ENCODE results near the gene MAGEA4. TPM values are rescaled to one million over a fixed set of nuclear protein-coding genes. Genes with fewer than 3 reads are reported as not detected.

MAGEA4 gene, protein sequence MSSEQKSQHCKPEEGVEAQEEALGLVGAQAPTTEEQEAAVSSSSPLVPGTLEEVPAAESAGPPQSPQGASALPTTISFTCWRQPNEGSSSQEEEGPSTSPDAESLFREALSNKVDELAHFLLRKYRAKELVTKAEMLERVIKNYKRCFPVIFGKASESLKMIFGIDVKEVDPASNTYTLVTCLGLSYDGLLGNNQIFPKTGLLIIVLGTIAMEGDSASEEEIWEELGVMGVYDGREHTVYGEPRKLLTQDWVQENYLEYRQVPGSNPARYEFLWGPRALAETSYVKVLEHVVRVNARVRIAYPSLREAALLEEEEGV
- total RNA-seq = not detected

DNA sequence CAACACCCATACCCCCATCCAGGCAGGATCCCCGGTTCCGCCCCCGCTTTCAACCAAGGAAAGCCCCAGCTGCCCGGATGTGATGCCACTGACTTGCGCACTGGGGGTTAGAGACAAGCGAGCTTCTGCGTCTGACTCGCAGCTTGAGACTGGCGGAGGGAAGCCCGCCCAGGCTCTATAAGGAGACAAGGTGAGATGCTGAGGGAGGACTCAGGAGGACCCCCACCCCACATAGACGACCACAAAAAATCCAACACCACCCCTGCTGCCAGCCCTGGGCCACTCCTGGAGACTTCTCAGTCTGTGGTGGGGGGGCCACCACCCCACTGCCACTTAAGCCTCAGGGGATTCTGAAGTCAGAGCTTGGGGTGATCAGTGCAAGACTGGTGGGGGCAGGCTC, at the start of gene MAGEA4:
TSS of gene MAGEA4 (plus strand) at position 110 of the 400 bp plus-strand sequence. CDS start 10,776 bp downstream, outside the sequence.
- no peak for DNase-seq (ENCODE audit: extremely low spot score)
- H3K36me3 ChIP-seq = no peaks in the 10 kb centered on the region
- no peak for TF ChIP-seq POLR2A (IDR thresholded peaks at IDR 0.05; ENCODE audit: low read depth)
- TF ChIP-seq POLR2AphosphoS5 (IDR thresholded peaks at IDR 0.05) = no peak
- TF ChIP-seq CTCF (IDR thresholded peaks at IDR 0.05) = no peak
- TF ChIP-seq EP300 (IDR thresholded peaks at IDR 0.05) = no peak
- H3K9me3 ChIP-seq = no peaks in the 10 kb centered on the region
- WGBS = no CpG with 5 or more reads among the region's 11 CpGs
- intact Hi-C loops (cut with DNase I) = no loop called here
- H3K4me1 ChIP-seq = no peaks in the 10 kb centered on the region
- no peaks in the 10 kb centered on the region for H3K27me3 ChIP-seq
- H3K4me3 ChIP-seq = no peak within 1 kb of the TSS
- no peak within 1 kb of the TSS for H3K27ac ChIP-seq (replicated peaks in 1 of 4)

GRCh38 chrX:151870602-151871001, 42.1 kb upstream of the MAGEA4 start:
- peaks cover 0 to 9% (median 0%) of the 10 kb centered on the region in 4 donors for H3K9me3 ChIP-seq
- 70% methylated on average over 1 of the region's 1 CpG for WGBS
- H3K4me1 ChIP-seq = no peaks in the 10 kb centered on the region
- no peak overlapping the region for H3K27ac ChIP-seq (replicated peaks in 1 of 4)
- DNase-seq (ENCODE audit: extremely low spot score) = no peak
- no peaks in the 10 kb centered on the region for H3K27me3 ChIP-seq
- no peak overlapping the region for H3K4me3 ChIP-seq
- TF ChIP-seq CTCF (IDR thresholded peaks at IDR 0.05) (no peak), POLR2A (IDR thresholded peaks at IDR 0.05; ENCODE audit: low read depth) (no peak), POLR2AphosphoS5 (IDR thresholded peaks at IDR 0.05) (no peak), EP300 (IDR thresholded peaks at IDR 0.05) (no peak)
- no peaks in the 10 kb centered on the region for H3K36me3 ChIP-seq
- intact Hi-C loops (cut with DNase I) = no loop called here

GRCh38 chrX:151871244-151871643, 41.4 kb upstream of the MAGEA4 start:
- no peak for DNase-seq (ENCODE audit: extremely low spot score)
- Histone ChIP-seq H3K4me3 (no peak overlapping the region), H3K9me3 (peaks cover 0 to 9% (median 0%) of the 10 kb centered on the region in 4 donors), H3K4me1 (no peaks in the 10 kb centered on the region), H3K27me3 (no peaks in the 10 kb centered on the region), H3K36me3 (no peaks in the 10 kb centered on the region), H3K27ac (replicated peaks in 1 of 4) (no peak overlapping the region)
- 63% methylated on average over 3 of the region's 3 CpGs for WGBS
- intact Hi-C loops (cut with DNase I) = no loop called here
- TF ChIP-seq POLR2A (IDR thresholded peaks at IDR 0.05; ENCODE audit: low read depth) (no peak), POLR2AphosphoS5 (IDR thresholded peaks at IDR 0.05) (no peak), CTCF (IDR thresholded peaks at IDR 0.05) (no peak), EP300 (IDR thresholded peaks at IDR 0.05) (no peak)

- intact Hi-C loops (cut with DNase I) = no loop called here
- Histone ChIP-seq H3K27ac (replicated peaks in 1 of 4) (no peak overlapping the region), H3K36me3 (no peaks in the 10 kb centered on the region), H3K27me3 (no peaks in the 10 kb centered on the region), H3K4me1 (no peaks in the 10 kb centered on the region), H3K9me3 (peaks cover 0 to 9% (median 0%) of the 10 kb centered on the region in 4 donors), H3K4me3 (no peak overlapping the region)
- DNase-seq (ENCODE audit: extremely low spot score) = no peak
- no peak for TF ChIP-seq POLR2A (IDR thresholded peaks at IDR 0.05; ENCODE audit: low read depth)
- no peak for TF ChIP-seq CTCF (IDR thresholded peaks at IDR 0.05)
- no peak for TF ChIP-seq EP300 (IDR thresholded peaks at IDR 0.05)
- TF ChIP-seq POLR2AphosphoS5 (IDR thresholded peaks at IDR 0.05) = no peak
- WGBS = 53% methylated on average over 2 of the region's 2 CpGs
Observed at GRCh38 chrX:151873096-151873495, 39.6 kb upstream of the MAGEA4 start.
